SK-N-MC (cell line): ENCODE results near the gene SEC11C.

Experiments used
- EZH2 ChIP-seq: fragments of 200-600 bp; sonication (generic); IDR thresholded peaks from one replicate; pipeline ENCODE4 v1.6.1; 2017; ENCODE audit warnings: antibody characterized with exemption
- FOXP2 ChIP-seq: optimal IDR thresholded peaks from 2 replicates; pipeline ENCODE3; 2011; ENCODE audit warnings: mild to moderate bottlenecking, moderate library complexity; ENCODE audit not compliant: insufficient read depth; ENCODE audit errors: extremely low read length, control extremely low read depth
- POLR2AphosphoS5 ChIP-seq: IDR thresholded peaks from 2 replicates; pipeline ENCODE4 v1.6.1; 2012; ENCODE audit warnings: mild to moderate bottlenecking, low read depth, low read length, borderline replicate concordance

- no peak; the same call in 1 of the 2 replicates for TF ChIP-seq POLR2AphosphoS5
- no peak for TF ChIP-seq EZH2
- no peak for TF ChIP-seq FOXP2
Observed at GRCh38 chr18:59207506-59207905, 67.8 kb downstream of the SEC11C start.
